ENCODE data around the gene AGAP1.

The AGAP1 gene

DNA sequence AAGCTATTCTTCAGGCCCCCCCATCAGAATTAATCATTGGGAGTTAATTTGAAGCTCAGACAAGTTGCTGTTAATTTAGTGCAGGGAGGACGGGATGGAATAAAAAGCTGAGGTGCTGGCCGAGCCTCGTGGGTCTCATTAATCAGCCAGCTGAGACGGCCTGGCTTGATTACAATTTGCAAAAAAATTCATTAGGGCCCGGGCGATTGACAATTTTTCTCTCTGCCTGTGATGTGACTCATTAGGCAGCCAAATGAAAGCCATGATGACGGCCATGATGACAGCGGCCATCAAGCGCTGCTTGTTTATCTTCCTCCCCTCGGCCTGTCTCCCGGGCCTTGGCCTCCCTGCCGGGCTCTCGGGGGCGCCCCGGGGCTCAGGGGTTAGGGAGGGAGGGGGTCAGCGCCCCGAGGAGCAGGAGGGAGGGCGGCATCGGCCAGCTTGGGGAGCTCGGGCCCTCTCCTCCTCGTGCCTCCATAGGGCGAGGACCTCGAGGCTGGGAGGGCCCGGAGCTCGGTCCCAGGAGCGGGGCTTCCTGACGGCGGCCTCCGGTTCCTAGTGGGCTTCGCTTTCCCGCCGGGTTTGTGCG, 669.1 kb downstream of the AGAP1 start:
- no peak for DNase-seq (ENCODE audit: low read depth)
- TF ChIP-seq, protein P1, sequence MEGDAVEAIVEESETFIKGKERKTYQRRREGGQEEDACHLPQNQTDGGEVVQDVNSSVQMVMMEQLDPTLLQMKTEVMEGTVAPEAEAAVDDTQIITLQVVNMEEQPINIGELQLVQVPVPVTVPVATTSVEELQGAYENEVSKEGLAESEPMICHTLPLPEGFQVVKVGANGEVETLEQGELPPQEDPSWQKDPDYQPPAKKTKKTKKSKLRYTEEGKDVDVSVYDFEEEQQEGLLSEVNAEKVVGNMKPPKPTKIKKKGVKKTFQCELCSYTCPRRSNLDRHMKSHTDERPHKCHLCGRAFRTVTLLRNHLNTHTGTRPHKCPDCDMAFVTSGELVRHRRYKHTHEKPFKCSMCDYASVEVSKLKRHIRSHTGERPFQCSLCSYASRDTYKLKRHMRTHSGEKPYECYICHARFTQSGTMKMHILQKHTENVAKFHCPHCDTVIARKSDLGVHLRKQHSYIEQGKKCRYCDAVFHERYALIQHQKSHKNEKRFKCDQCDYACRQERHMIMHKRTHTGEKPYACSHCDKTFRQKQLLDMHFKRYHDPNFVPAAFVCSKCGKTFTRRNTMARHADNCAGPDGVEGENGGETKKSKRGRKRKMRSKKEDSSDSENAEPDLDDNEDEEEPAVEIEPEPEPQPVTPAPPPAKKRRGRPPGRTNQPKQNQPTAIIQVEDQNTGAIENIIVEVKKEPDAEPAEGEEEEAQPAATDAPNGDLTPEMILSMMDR (IDR thresholded peaks at IDR 0.05; ENCODE audit: insufficient read depth, low read depth, low read length, missing control alignments) = no peak
- no peak overlapping the region for H3K4me3 ChIP-seq (ENCODE audit: low read depth, low read length)

DNA sequence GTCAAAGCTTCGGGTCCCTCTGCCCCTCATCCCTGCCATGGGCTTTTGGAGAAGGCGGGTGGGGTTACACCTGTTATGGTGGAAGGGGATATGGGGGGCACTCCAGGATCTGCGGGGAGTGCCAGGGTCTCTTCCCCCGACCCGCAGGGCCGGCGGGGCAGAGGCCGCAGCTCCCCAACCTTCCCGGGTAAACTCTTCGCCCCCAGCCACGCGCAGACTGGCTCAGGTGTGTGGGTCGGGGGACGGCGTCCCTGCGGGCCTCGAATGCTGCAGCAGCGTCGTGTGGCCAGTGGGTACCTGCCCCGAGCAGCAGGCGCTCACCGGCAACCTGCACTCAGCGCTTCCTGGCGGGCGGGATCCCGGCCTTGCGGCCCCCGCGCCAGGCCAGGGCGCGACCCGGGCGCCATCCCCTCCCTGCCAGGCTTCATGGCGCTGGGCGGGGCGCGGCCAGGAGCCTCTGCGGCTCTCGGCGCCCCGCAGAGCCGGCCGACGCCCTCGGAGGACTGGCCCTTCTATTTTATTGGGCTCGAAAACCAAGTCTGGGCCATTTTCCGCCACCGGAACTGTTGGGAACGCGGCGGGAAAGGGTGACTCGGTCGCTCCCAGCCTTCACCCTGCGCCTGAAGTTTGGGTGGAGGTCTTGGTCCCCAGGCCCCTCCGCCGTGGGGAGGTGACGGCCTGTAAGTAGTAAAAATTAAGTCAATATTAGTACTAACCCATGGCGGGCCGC, 669.8 kb downstream of the AGAP1 start:
- TF ChIP-seq, protein P1 (IDR thresholded peaks at IDR 0.05; ENCODE audit: insufficient read depth, low read depth, low read length, missing control alignments) = no peak
- H3K4me3 ChIP-seq (ENCODE audit: low read depth, low read length) = no peak overlapping the region

DNA sequence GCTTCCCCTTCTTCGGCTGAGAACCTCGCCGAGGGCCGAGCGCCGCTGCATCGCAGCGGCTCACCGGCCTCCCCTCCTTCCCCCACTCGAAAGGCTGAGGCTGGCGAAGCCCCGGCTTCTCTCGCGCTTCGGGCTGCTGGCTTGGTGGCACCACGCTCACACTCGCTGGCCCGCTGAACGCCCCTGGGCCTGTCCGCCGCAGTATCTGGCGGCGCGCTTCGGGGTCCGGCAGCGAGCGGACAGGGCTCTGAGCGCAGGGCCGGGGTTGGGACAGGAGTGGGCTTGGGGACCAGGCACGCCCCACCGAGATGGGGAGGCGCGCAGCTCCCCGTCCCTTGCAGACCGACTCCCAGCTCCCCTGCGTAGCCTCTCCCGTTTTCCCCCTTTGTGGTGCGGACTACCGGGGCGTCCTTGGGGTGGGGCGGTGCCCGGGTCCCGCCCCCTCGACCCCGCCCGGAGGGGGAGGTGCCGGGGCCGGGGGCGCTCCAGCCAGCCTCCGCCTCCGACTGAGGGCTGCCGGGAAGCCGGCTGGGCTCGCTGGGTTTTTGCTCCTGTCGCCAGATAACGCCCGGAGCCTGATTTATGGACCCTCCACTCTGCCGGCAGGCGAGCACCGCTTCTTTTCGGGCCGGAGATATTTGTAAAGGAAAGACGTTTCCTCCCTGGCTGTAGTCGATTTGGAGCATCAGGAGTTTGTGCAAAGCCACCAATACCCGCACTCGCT, 670.5 kb downstream of the AGAP1 start:
- no peak for DNase-seq (ENCODE audit: low read depth)
- H3K4me3 ChIP-seq (ENCODE audit: low read depth, low read length) = no peak overlapping the region
- TF ChIP-seq, protein P1 (IDR thresholded peaks at IDR 0.05; ENCODE audit: insufficient read depth, low read depth, low read length, missing control alignments) = no peak

More for the DNA sequence above, 669.8 kb downstream of the AGAP1 start:
- DNase-seq (ENCODE audit: low read depth) = no peak

DNA sequence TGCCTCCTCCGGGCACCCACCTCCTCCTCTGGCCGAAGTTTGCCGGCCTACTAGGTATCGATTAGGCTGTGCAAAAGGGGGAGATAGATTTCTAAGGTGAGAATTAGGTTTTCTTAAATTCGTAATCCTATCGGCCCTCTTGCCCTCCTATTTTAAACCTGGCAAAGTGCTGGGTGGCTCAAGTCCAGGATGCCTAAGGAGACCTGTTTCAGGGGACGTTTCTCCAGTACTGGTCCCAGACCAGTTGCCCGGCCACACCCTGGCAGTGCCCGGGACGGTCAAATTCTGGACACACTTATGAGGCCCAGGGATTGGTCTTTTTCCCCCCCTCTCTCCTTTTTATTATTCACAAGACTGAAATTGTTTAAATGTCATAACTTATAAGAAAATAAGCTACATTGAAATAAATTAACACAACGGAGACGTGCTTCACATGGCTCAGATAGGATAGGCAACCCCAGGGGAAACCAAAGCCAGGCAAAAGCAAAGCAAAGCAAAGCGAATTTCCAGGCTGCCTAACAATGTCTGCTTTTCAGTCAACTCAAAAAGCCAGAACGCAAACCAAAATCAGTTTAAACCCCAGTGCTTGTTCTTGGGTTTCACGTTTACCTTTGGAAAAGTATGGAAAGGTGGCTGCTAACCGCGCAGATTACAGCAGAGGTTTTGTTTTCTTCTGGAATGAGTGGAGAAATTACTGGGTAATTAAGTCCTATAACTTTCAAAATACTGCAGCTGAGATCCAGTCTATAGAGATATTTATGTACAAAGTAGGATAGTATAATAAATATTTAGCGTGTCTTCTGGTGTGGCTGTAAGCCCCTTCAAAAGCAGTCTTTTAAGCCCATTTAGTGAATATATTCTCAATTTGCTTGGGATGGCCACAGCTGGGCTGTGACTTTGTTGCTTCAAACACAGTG, 671.3 kb downstream of the AGAP1 start:
- no peak overlapping the region for H3K4me3 ChIP-seq (ENCODE audit: low read depth, low read length)
- TF ChIP-seq, protein P1 (IDR thresholded peaks at IDR 0.05; ENCODE audit: insufficient read depth, low read depth, low read length, missing control alignments) = no peak
- no peak for DNase-seq (ENCODE audit: low read depth)

DNA sequence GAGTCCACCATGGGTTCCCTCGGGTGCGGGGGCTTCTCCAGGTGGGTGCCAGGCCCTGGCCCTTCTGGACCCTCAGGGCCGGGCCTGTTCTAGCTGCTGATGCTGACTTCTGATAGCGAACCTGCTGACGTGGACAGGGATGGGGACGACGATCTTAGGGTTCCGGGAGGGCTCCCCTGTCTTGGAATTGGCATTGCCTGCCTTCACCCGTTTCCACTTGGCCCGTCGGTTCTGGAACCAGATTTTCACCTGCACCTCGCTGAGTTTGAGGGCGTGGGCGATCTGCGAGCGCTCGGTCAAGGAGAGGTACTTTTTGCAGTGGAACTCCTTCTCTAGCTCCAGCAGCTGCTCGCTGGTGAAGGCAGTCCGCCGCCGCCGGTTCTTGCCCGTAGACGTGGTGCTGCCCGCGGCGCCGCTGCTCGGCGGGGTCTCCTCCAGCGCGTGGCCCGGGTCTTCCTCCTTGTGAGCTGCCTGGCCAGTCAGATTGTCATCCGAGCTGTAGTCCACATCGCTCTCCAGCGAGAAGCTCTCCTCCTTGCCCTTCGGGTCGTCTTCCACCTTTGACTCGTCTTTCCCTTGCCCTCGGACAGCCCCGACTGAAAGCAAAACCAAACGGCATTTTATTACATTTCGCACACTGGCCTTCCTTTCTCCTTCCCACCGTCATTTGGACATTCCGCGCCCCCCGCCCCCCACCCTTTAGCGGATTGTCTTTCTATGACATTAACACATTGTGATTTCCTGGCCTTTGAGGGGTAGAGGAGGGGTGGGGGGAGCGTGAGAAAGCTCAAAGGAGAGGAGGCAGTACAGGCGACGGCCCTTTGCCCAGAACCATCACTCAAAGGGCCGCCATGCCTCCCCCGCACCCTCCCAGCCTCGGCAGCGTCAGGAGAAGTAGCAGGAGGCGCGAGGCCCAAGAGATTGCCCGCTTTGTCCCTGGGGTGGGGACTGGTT, 672.3 kb downstream of the AGAP1 start:
- H3K4me3 ChIP-seq (ENCODE audit: low read depth, low read length) = no peak overlapping the region
- TF ChIP-seq, protein P1 (IDR thresholded peaks at IDR 0.05; ENCODE audit: insufficient read depth, low read depth, low read length, missing control alignments) = no peak
- DNase-seq (ENCODE audit: low read depth) = no peak

All from GM12865 (cell line).